Mucosa of descending colon (tissue), 3 donors: ENCODE data around the gene ARHGEF9. TPM values are rescaled to one million over a fixed set of nuclear protein-coding genes. Genes with fewer than 3 reads are reported as not detected.

ENCODE experiments used
- ATAC-seq: fragments of 200-7000 bp; cut with Tn5 transposase; one replicate; pipeline ENCODE4 v1.9.1; 2020; ENCODE audit warnings: mild to moderate bottlenecking, moderate library complexity
- DNase-seq, 3 donors: peaks; one replicate each; pipeline ENCODE4 v3.0.0-alpha.2; 2020
- H3K36me3 ChIP-seq: fragments of 200-600 bp; one replicate; pipeline ENCODE4 v1.8.0; 2021; ENCODE audit warnings: low read depth, mild to moderate bottlenecking
- H3K4me1 ChIP-seq: fragments of 200-600 bp; one replicate; pipeline ENCODE4 v1.8.0; 2021; ENCODE audit warnings: low read depth, mild to moderate bottlenecking
- H3K4me3 ChIP-seq: fragments of 200-600 bp; one replicate; pipeline ENCODE4 v1.8.0; 2021; ENCODE audit warnings: mild to moderate bottlenecking
- H3K9me3 ChIP-seq: fragments of 200-600 bp; one replicate; pipeline ENCODE4 v1.8.0; 2021; ENCODE audit warnings: mild to moderate bottlenecking
- CTCF ChIP-seq: fragments of 200-600 bp; IDR thresholded peaks from one replicate; pipeline ENCODE4 v1.8.0; 2022; ENCODE audit warnings: antibody characterized with exemption, mild to moderate bottlenecking
- intact Hi-C, 2 donors: fragments of 100-400 bp; cut with DNase I in 1 of 2; cut with micrococcal nuclease in 1 of 2; formaldehyde crosslinking; loops; one replicate each; pipeline versions ENCODE4 v1.11.0 to v1.11.1; 2022; cut with DNase I, micrococcal nuclease
- total RNA-seq, 3 donors: library from RNA; stranded (reverse); fragmentation: NEBNext Ultra II Directional in 2 of 3; extraction: Animal tissue kit (Norgen Biotek cat#: 25700) in 2 of 3; gene quantifications; one replicate each; pipeline versions ENCODE4 v1.2.1 to v1.2.4, GENCODE V29; 2021 to 2023
- donor health status: DM: no; HTN: no; CAD: no; lungs with moderate emphysema.
- donor health status: DM: no; HTN: no; CAD: no.
- donor health status: DM: no; HTN: yes; CAD: no.

The ARHGEF9 gene
- total RNA-seq, 3 donors from 2014 or later, result 33.7 to 34.6 (median 34.3) TPM

- ATAC-seq, result peak; percentile 97
- no peaks in the 10 kb centered on the region for H3K36me3 ChIP-seq
- intact Hi-C loops, result no loop called here
These were observed 30.0 kb downstream of the ARHGEF9 start for GRCh38 chrX:63754860-63755579.

DNA sequence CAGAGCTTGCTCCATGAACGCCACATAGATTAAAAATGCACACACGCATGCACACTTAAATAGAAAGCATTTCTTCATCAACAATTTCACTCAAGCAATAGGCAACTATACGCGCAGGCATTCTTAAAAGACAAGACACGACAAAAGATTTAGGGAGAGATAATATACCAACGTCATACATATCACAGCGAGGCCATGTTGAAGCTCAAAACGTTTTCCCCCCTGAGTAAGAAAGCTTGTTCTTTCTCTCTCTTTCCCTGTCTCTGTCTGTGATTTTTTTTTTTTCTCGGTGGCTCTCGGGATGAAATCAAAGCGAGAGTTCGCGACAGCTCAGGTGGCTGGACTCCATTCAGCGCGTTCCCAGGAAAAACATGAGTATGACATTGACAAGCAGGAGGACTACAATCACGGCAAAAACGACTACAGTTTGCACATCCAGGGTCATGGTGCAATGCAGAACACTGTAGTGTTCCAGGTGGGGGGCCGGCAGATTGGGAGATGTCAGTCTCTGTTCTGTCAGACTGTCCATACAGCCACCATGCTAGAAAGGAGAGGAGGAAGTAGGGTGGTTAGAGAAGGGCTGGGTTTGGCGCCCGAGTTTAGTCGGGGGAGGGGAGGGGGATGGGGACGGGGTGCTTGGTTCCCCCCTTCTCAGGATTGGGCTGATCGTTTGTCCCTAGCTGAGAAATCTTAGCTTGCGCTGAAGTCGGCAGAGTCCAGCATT is 30.7 kb downstream of the ARHGEF9 start:
- intact Hi-C loops, result no loop called here
- DNase-seq, result peak in 2 of 3 donors; percentile 32 to 57

More at GRCh38 chrX:63754860-63755579, 30.0 kb downstream of the ARHGEF9 start:
- no peak for TF ChIP-seq CTCF
- DNase-seq, result peak; percentile 90 to 95 (median 92)
- Histone ChIP-seq H3K9me3 (no peaks in the 10 kb centered on the region), H3K4me1 (peaks cover 2% of the 10 kb centered on the region), H3K4me3 (peak overlapping the region; percentile 51)

DNA sequence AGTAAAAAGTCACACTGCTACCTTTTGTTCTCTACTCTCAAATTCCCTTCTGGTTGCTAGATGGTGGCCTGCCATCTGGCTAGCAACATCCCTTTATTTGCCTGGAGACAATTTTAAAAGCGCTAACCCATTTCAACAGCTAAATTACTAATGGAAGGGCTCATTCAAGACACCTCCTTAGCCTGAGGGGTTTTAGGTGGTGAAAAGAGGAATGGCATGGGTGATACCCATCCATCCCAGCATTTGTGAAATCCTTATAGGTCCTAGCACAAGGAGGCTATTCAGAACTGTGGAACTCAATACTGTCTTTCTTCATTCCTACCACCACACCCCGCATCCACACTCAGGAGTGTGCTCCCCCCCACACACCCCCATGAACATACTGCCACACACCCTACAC is 33.5 kb downstream of the ARHGEF9 start:
- intact Hi-C loops, result no loop called here
- Histone ChIP-seq H3K9me3 (no peaks in the 10 kb centered on the region), H3K4me3 (no peak overlapping the region), H3K36me3 (no peaks in the 10 kb centered on the region), H3K4me1 (peaks cover 2% of the 10 kb centered on the region)
- ATAC-seq (no peak), DNase-seq (no peak)
- TF ChIP-seq CTCF, result no peak

More for the DNA sequence above, 30.7 kb downstream of the ARHGEF9 start:
- no peaks in the 10 kb centered on the region for H3K36me3 ChIP-seq
- H3K4me3 ChIP-seq, result peak overlapping the region; percentile 51
- H3K9me3 ChIP-seq, result no peaks in the 10 kb centered on the region
- ATAC-seq, result peak; percentile 67
- H3K4me1 ChIP-seq, result peaks cover 2% of the 10 kb centered on the region
- no peak for TF ChIP-seq CTCF

GRCh38 chrX:63750811-63751210 is 34.2 kb downstream of the ARHGEF9 start:
- no peak for DNase-seq
- H3K4me3 ChIP-seq, result no peak overlapping the region
- H3K9me3 ChIP-seq, result no peaks in the 10 kb centered on the region
- no peak for TF ChIP-seq CTCF
- H3K4me1 ChIP-seq, result peaks cover 1% of the 10 kb centered on the region
- intact Hi-C loops, result no loop called here
- H3K36me3 ChIP-seq, result no peaks in the 10 kb centered on the region
- no peak for ATAC-seq

DNA sequence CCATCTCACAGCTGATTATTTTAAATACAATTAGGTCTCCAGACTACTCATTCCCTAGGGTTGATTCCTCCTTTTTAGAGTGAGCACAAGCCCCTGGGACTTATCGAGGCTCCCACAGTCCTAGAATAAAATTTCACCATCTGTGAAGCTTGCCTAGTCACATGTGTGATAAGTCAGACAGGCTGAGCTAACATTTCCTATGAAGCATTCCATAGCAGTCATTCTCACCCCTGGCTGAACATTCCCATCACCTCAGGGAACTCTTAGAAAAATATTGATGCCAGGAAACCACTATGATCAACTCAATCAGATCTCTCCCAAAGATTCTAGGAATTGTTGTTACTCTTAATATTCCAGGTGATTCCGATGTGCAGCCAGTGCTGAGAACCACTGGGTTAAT is 37.7 kb downstream of the ARHGEF9 start:
- intact Hi-C loops, result no loop called here
- TF ChIP-seq CTCF, result no peak
- DNase-seq (no peak), ATAC-seq (no peak)
- Histone ChIP-seq H3K9me3 (no peaks in the 10 kb centered on the region), H3K4me1 (no peaks in the 10 kb centered on the region), H3K4me3 (no peak overlapping the region), H3K36me3 (no peaks in the 10 kb centered on the region)
